H1 (cell line): ENCODE results near the gene SLC35F3. TPM values are rescaled to one million over a fixed set of nuclear protein-coding genes. Genes with fewer than 3 reads are reported as not detected.

Experiments used
- CTCF ChIA-PET: fragments of 300-600 bp; sonication (Branson Sonifier 250); formaldehyde crosslinking; loops from one replicate; lab custom pipeline; 2021; ENCODE audit not compliant: partially characterized antibody; lab: Charles Lee
- POLR2A ChIA-PET: fragments of 300-600 bp; sonication (Branson Sonifier 250); formaldehyde crosslinking; loops from one replicate; lab custom pipeline; 2021; ENCODE audit warnings: inconsistent platforms; ENCODE audit not compliant: partially characterized antibody; lab: Charles Lee
- DNase-seq, 2 experiments: peaks; one replicate each; pipeline versions ENCODE4 v3.0.0 to v3.0.0-alpha.2; 2010 to 2022; ENCODE audit warnings: low spot score in 2 of 2, low read depth in 1 of 2, mixed read lengths in 1 of 2
- FAIRE-seq: peaks from 2 replicates; lab custom pipeline; 2011; peaks lifted over from hg19 to GRCh38; lab: Jason Lieb, UNC
- H2AFZ ChIP-seq: 2 replicates; pipeline ENCODE4 v1.8.1; 2012; ENCODE audit warnings: low read length, inconsistent platforms
- H2AK5ac ChIP-seq: 2 replicates; pipeline ENCODE4 v1.6.1; 2013; ENCODE audit warnings: low read depth, low read length
- H2BK120ac ChIP-seq: replicated peaks from 2 replicates; pipeline ENCODE3; 2013; ENCODE audit warnings: low read depth, low read length, inconsistent platforms
- H2BK12ac ChIP-seq: 2 replicates; pipeline ENCODE4 v1.6.1; 2013; ENCODE audit warnings: low read depth, low read length
- H2BK15ac ChIP-seq: 2 replicates; pipeline ENCODE4 v1.6.1; 2013; ENCODE audit warnings: low read length
- H2BK20ac ChIP-seq: 2 replicates; pipeline ENCODE4 v1.6.1; 2013; ENCODE audit warnings: low read length
- H2BK5ac ChIP-seq: 2 replicates; pipeline ENCODE4 v1.6.1; 2013; ENCODE audit warnings: low read depth, low read length
- H3K14ac ChIP-seq: 2 replicates; pipeline ENCODE4 v1.6.1; 2013; ENCODE audit warnings: inconsistent platforms; ENCODE audit not compliant: insufficient read length
- H3K18ac ChIP-seq: 2 replicates; pipeline ENCODE4 v1.6.1; 2013; ENCODE audit warnings: low read length; ENCODE audit errors: extremely low read depth
- H3K23ac ChIP-seq: 2 replicates; pipeline ENCODE4 v1.6.1; 2013; ENCODE audit warnings: inconsistent platforms; ENCODE audit not compliant: insufficient read length
- H3K23me2 ChIP-seq: 2 replicates; pipeline ENCODE4 v1.6.1; 2013; ENCODE audit warnings: low read depth, low read length
- H3K27ac ChIP-seq: 2 replicates; pipeline ENCODE4 v1.6.1; 2011; ENCODE audit warnings: low read depth, low read length, inconsistent platforms
- H3K27me3 ChIP-seq, 4 experiments: replicated peaks in 1 of 4; 1 replicate in 1 of 4; 2 replicates in 3 of 4; pipeline versions ENCODE4 v1.6.1 to v1.8.1; 2011 to 2013; ENCODE audit warnings: low read length in 3 of 4, mild to moderate bottlenecking in 3 of 4, inconsistent platforms in 2 of 4, mixed read lengths in 2 of 4, moderate library complexity in 1 of 4; ENCODE audit not compliant: control insufficient read depth in 3 of 4, insufficient read depth in 3 of 4; ENCODE audit errors: extremely low read depth in 1 of 4
- H3K36me3 ChIP-seq, 4 experiments: 2 replicates each; pipeline versions ENCODE4 v1.6.1 to v1.8.1; 2011 to 2013; ENCODE audit warnings: mild to moderate bottlenecking in 4 of 4, low read length in 3 of 4, moderate library complexity in 2 of 4, control low read depth in 1 of 4, inconsistent platforms in 1 of 4; ENCODE audit not compliant: insufficient read depth in 4 of 4, control insufficient read depth in 2 of 4
- H3K4ac ChIP-seq: replicated peaks from 2 replicates; pipeline ENCODE3; 2013; ENCODE audit warnings: low read length, low read depth, mixed read lengths, inconsistent platforms; ENCODE audit not compliant: insufficient read length
- H3K4me1 ChIP-seq, 4 experiments: replicated peaks in 1 of 4; 1 replicate in 1 of 4; 2 replicates in 3 of 4; pipeline versions ENCODE4 v1.6.1 to v1.8.1; 2011 to 2013; ENCODE audit warnings: low read length in 3 of 4, inconsistent platforms in 2 of 4, mixed read lengths in 1 of 4; ENCODE audit not compliant: insufficient read depth in 4 of 4, control insufficient read depth in 3 of 4
- H3K4me2 ChIP-seq, 2 experiments: 2 replicates each; pipeline versions ENCODE4 v1.6.1 to v1.8.1; 2011 to 2013; ENCODE audit warnings: low read depth in 2 of 2, low read length in 2 of 2, control low read depth in 1 of 2, inconsistent platforms in 1 of 2, mild to moderate bottlenecking in 1 of 2; ENCODE audit not compliant: insufficient read depth in 1 of 2
- H3K4me3 ChIP-seq, 4 experiments: fragments of 200-600, 300-600 bp in 1 of 4; sonication (generic), shearing (Covaris generic), sonication (Bioruptor Twin) in 1 of 4; 2 replicates each; pipeline versions ENCODE4 v1.5.1 to v1.8.1; 2011 to 2016; ENCODE audit warnings: low read length in 4 of 4, low read depth in 3 of 4, control low read depth in 2 of 4, inconsistent platforms in 2 of 4, mild to moderate bottlenecking in 2 of 4, mixed read lengths in 1 of 4, moderate library complexity in 1 of 4; ENCODE audit not compliant: insufficient read depth in 2 of 4; ENCODE audit errors: extremely low read depth in 1 of 4
- H3K56ac ChIP-seq: replicated peaks from 2 replicates; pipeline ENCODE3; 2013; ENCODE audit warnings: low read depth, mild to moderate bottlenecking, mixed read lengths, low read length, inconsistent platforms; ENCODE audit not compliant: insufficient read length
- H3K79me1 ChIP-seq: 2 replicates; pipeline ENCODE4 v1.6.1; 2013; ENCODE audit warnings: low read depth, low read length, control low read depth
- H3K79me2 ChIP-seq, 2 experiments: 2 replicates each; pipeline versions ENCODE4 v1.6.1 to v1.8.1; 2012 to 2013; ENCODE audit warnings: low read length in 2 of 2, mild to moderate bottlenecking in 2 of 2, inconsistent platforms in 1 of 2; ENCODE audit not compliant: insufficient read depth in 2 of 2, control insufficient read depth in 1 of 2
- H3K9ac ChIP-seq, 4 experiments: replicated peaks in 1 of 4; 1 replicate in 1 of 4; 2 replicates in 3 of 4; pipeline versions ENCODE4 v1.6.1 to v1.8.1; 2011 to 2013; ENCODE audit warnings: low read depth in 3 of 4, low read length in 3 of 4, control low read depth in 2 of 4, mild to moderate bottlenecking in 2 of 4, moderate library complexity in 2 of 4, inconsistent platforms in 1 of 4; ENCODE audit errors: extremely low read depth in 1 of 4
- H3K9me3 ChIP-seq, 2 experiments: 2 replicates each; pipeline versions ENCODE4 v1.6.1 to v1.8.1; 2012 to 2013; ENCODE audit warnings: mild to moderate bottlenecking in 2 of 2, moderate library complexity in 2 of 2, control low read depth in 1 of 2, inconsistent platforms in 1 of 2, low read depth in 1 of 2, low read length in 1 of 2, mixed read lengths in 1 of 2; ENCODE audit not compliant: insufficient read depth in 2 of 2
- H4K20me1 ChIP-seq, 2 experiments: replicated peaks in 1 of 2; 2 replicates each; pipeline versions ENCODE3 to v1.8.1; 2011 to 2013; ENCODE audit warnings: inconsistent platforms in 2 of 2, low read length in 2 of 2, mild to moderate bottlenecking in 1 of 2; ENCODE audit not compliant: insufficient read depth in 2 of 2, control insufficient read depth in 1 of 2
- H4K5ac ChIP-seq: 2 replicates; pipeline ENCODE4 v1.6.1; 2013; ENCODE audit warnings: low read length, low read depth, mixed read lengths, inconsistent platforms; ENCODE audit not compliant: insufficient read length
- H4K8ac ChIP-seq: 2 replicates; pipeline ENCODE4 v1.8.0; 2013; ENCODE audit warnings: mild to moderate bottlenecking, moderate library complexity, low read length, inconsistent platforms; ENCODE audit not compliant: insufficient read depth; ENCODE audit errors: extremely low read depth
- H4K91ac ChIP-seq: replicated peaks from 2 replicates; pipeline ENCODE3; 2013; ENCODE audit warnings: low read length, mixed read lengths, inconsistent platforms; ENCODE audit not compliant: insufficient read length
- BACH1 ChIP-seq: IDR thresholded peaks from 2 replicates; pipeline ENCODE4 v1.6.1; 2012; ENCODE audit warnings: low read length, improper control_type of control experiment
- BCL11A ChIP-seq, 2 experiments: IDR thresholded peaks; one replicate each; pipeline ENCODE4 v1.6.1; 2011; ENCODE audit warnings: low read depth in 2 of 2, low read length in 2 of 2, mild to moderate bottlenecking in 2 of 2
- GABPA ChIP-seq: IDR thresholded peaks from 2 replicates; pipeline ENCODE4 v1.6.1; 2011; ENCODE audit warnings: mild to moderate bottlenecking, low read length, moderate library complexity, borderline replicate concordance; ENCODE audit not compliant: insufficient read depth
- HDAC6 ChIP-seq: IDR thresholded peaks from one replicate; pipeline ENCODE4 v1.7.1; 2012; ENCODE audit warnings: low read depth, mild to moderate bottlenecking, inconsistent platforms, low read length, moderate library complexity
- KDM5A ChIP-seq: fragments of 200-600 bp; IDR thresholded peaks from 2 replicates; pipeline ENCODE4 v1.7.1; 2012; ENCODE audit warnings: mild to moderate bottlenecking, low read length, inconsistent platforms, mixed read lengths
- POU5F1 ChIP-seq: IDR thresholded peaks from 2 replicates; pipeline ENCODE4 v1.6.1; 2011; ENCODE audit warnings: low read depth, mild to moderate bottlenecking, low read length, moderate library complexity
- SP1 ChIP-seq: IDR thresholded peaks from 2 replicates; pipeline ENCODE4 v1.6.1; 2011; ENCODE audit warnings: low read depth, low read length
- SP4 ChIP-seq: IDR thresholded peaks from 2 replicates; pipeline ENCODE4 v1.6.1; 2012; ENCODE audit warnings: low read length, inconsistent platforms
- TEAD4 ChIP-seq: IDR thresholded peaks from 2 replicates; pipeline ENCODE4 v1.6.1; 2012; ENCODE audit warnings: low read depth, low read length, inconsistent platforms, mixed read lengths
- WGBS, 2 experiments: shearing (Covaris generic) in 1 of 2; methylation state at CpG; one replicate each; pipeline versions ENCODE4 v1.1.6 to v1.1.7; 2013 to 2015; ENCODE audit warnings: low lambda C conversion rate in 2 of 2, mixed read lengths in 2 of 2, inconsistent platforms in 1 of 2, low coverage in 1 of 2, missing lambda C conversion rate in 1 of 2; ENCODE audit not compliant: insufficient replicate concordance in 2 of 2, insufficient coverage in 1 of 2, insufficient read length in 1 of 2; ENCODE audit errors: extremely low coverage in 1 of 2, missing lambda C conversion rate in 1 of 2; 5-methylcytosine and 5-hydroxymethylcytosine counted together
- polyA plus RNA-seq, 7 experiments: library from polyadenylated mRNA; depleted of rRNA in 3 of 7; stranded (reverse) in 5 of 7; unstranded in 2 of 7; fragments of >200 nt in 5 of 7; fragments of 200-250 nt in 2 of 7; gene quantifications; 1 replicate in 5 of 7; 2 replicates in 1 of 7; 4 replicates in 1 of 7; pipeline versions ENCODE4 v1.2.1 to v1.2.3, GENCODE V29; 2011 to 2013; ENCODE audit warnings: missing spikeins in 2 of 7, mixed read lengths in 2 of 7
- total RNA-seq: library from RNA; stranded (reverse); fragmentation: NEBNext Ultra II Directional; extraction: Animal tissue kit (Norgen Biotek cat#: 25700); gene quantifications from 2 replicates; pipeline ENCODE4 v1.2.1, GENCODE V29; 2021
- TF ChIP-seq, protein P1 (sequence below), 3 experiments: IDR thresholded peaks; 1 replicate in 2 of 3; 2 replicates in 1 of 3; pipeline versions ENCODE4 v1.5.1 to v1.6.1; 2011; ENCODE audit warnings: low read length in 3 of 3, mild to moderate bottlenecking in 3 of 3, inconsistent platforms in 2 of 3, low read depth in 1 of 3, moderate library complexity in 1 of 3; ENCODE audit not compliant: insufficient read depth in 1 of 3; ENCODE audit errors: control extremely low read depth in 1 of 3
- TF ChIP-seq, protein P2 (sequence below): IDR thresholded peaks from 2 replicates; pipeline ENCODE4 v1.6.1; 2011; ENCODE audit warnings: low read length, improper control_type of control experiment

Gene SLC35F3
- total and polyA plus RNA-seq, 2 of the 8 experiments (the other 6 are each of a cell fraction or from before 2014, with no cell fraction given) = 0.78 to 1.2 TPM

DNA sequence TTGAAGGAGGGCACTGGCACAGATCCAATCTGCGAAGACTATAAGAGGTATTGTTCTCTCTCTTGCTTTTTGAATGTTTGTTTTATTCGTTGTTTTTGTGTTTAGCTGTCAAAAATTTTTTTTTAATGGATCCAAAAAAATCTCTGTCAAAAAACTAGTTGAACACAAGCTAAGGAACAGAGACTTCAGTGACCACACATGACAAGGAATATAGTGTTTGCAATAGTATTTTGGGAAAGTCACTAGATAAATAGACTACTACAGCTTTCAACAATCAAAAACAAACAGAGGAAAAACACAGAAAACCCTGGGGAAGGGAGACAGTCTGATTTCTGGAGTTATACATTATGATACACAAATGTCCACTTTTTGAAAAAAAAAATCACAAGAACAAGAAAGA is 431.9 kb downstream of the SLC35F3 start:
- no peak overlapping the region for H3K4me2 ChIP-seq
- H3K4me3 ChIP-seq = no peak overlapping the region
- H4K8ac ChIP-seq = no peak overlapping the region
- H3K27me3 ChIP-seq = no peaks in the 10 kb centered on the region
- no peak overlapping the region for H2BK15ac ChIP-seq
- H4K5ac ChIP-seq = no peak overlapping the region
- no peaks in the 10 kb centered on the region for H4K20me1 ChIP-seq
- no peaks in the 10 kb centered on the region for H3K79me2 ChIP-seq
- H3K4me1 ChIP-seq = no peaks in the 10 kb centered on the region
- no peak overlapping the region for H3K4ac ChIP-seq
- H2BK120ac ChIP-seq = no peak overlapping the region
- no peak overlapping the region for H3K9ac ChIP-seq
- no peak overlapping the region for H2BK5ac ChIP-seq
- H4K91ac ChIP-seq = no peak overlapping the region
- H3K18ac ChIP-seq = no peak overlapping the region
- no peak overlapping the region for H2AFZ ChIP-seq
- H2AK5ac ChIP-seq = no peak overlapping the region
- no peak overlapping the region for H3K27ac ChIP-seq
- no peak overlapping the region for H3K56ac ChIP-seq
- H3K14ac ChIP-seq = no peak overlapping the region
- ChIA-PET CTCF (interaction anchor here (1.0 to 2.5 kb wide), 4 partner anchors 9 to 123 kb away, joined by 3 to 9 read pairs (median 8); no protein-coding TSS in a partner anchor), POLR2A (no interaction called here)
- H3K9me3 ChIP-seq = peaks cover 7 to 15% of the 10 kb centered on the region in 2 experiments; a peak in 3 of 4 replicates
- H3K79me1 ChIP-seq = no peaks in the 10 kb centered on the region
- no peak overlapping the region for H2BK12ac ChIP-seq
- no peaks in the 10 kb centered on the region for H3K23me2 ChIP-seq
- no peaks in the 10 kb centered on the region for H3K36me3 ChIP-seq
- FAIRE-seq = no peak
- no peak overlapping the region for H3K23ac ChIP-seq
- 94% methylated on average over 2 of the region's 2 CpGs; no CpG with 5 or more reads in 1 of the 2 experiments for WGBS, 2 experiments
- DNase-seq = no peak
- no peak overlapping the region for H2BK20ac ChIP-seq
- TF ChIP-seq SP4 (no peak), BACH1 (no peak), BCL11A (IDR thresholded peaks at IDR 0.05; ENCODE audit: low read depth in 2 of 2, low read length in 2 of 2) (no peak), HDAC6 (no peak), TEAD4 (no peak), POU5F1 (no peak), GABPA (no peak), KDM5A (no peak), SP1 (no peak)
- TF ChIP-seq, protein P1, sequence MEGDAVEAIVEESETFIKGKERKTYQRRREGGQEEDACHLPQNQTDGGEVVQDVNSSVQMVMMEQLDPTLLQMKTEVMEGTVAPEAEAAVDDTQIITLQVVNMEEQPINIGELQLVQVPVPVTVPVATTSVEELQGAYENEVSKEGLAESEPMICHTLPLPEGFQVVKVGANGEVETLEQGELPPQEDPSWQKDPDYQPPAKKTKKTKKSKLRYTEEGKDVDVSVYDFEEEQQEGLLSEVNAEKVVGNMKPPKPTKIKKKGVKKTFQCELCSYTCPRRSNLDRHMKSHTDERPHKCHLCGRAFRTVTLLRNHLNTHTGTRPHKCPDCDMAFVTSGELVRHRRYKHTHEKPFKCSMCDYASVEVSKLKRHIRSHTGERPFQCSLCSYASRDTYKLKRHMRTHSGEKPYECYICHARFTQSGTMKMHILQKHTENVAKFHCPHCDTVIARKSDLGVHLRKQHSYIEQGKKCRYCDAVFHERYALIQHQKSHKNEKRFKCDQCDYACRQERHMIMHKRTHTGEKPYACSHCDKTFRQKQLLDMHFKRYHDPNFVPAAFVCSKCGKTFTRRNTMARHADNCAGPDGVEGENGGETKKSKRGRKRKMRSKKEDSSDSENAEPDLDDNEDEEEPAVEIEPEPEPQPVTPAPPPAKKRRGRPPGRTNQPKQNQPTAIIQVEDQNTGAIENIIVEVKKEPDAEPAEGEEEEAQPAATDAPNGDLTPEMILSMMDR (IDR thresholded peaks at IDR 0.05; ENCODE audit: control extremely low read depth in 1 of 3, insufficient read depth in 1 of 3, low read depth in 1 of 3, low read length in 3 of 3) = no peak
- TF ChIP-seq, protein P2, sequence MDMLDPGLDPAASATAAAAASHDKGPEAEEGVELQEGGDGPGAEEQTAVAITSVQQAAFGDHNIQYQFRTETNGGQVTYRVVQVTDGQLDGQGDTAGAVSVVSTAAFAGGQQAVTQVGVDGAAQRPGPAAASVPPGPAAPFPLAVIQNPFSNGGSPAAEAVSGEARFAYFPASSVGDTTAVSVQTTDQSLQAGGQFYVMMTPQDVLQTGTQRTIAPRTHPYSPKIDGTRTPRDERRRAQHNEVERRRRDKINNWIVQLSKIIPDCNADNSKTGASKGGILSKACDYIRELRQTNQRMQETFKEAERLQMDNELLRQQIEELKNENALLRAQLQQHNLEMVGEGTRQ = no peak
